ENCODE data around the gene TBL1Y. TPM values are rescaled to one million over a fixed set of nuclear protein-coding genes. Genes with fewer than 3 reads are reported as not detected.

The TBL1Y gene
- total RNA-seq, 1 donor from 2014 or later = 0.16 TPM

DNA sequence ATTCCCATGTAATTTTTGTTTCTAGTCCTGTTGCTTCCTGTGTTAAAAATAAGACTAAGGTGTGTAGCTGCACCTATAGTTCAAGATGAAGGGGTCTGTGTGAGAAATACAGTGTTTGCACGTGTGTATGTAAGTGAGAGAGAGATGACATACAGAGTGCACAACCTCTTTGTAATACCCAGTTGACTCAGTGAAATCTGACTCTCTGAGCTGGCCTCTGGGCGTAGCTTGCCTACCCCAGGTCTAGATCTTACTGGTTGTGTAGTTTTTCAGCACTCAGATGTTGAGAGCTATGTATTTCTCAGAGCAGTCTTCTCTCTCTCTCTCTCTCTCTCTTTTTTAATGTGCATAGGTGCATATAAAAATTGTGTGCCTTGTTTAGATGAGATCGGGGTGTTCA, 56.0 kb downstream of the TBL1Y start:
- DNase-seq (ENCODE audit: missing footprints) (no peak), ATAC-seq (no peak)
- intact Hi-C loops (cut with DNase I) = no loop called here

DNA sequence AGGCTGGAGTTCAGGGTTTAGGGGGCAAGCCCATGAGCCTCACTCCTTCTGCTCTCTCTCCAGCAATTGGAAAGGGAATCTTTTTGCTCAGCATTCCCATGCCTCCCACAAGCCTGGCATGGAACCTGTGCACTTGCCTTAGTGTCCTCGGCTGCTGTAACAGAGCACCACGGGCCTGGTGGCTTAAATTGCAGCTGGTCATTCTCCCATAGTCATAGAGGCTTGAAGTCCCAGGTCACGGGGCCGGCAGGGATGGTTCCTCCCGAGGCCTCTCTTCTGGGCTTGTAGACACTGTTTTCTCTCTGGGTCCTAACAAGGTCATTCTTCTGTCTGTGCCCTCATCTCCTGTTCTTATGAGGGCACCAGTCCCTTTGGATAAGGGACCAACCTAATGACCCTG, 57.2 kb downstream of the TBL1Y start:
- no peak for ATAC-seq
- no peak for DNase-seq (ENCODE audit: missing footprints)
- intact Hi-C loops (cut with DNase I) = no loop called here

DNA sequence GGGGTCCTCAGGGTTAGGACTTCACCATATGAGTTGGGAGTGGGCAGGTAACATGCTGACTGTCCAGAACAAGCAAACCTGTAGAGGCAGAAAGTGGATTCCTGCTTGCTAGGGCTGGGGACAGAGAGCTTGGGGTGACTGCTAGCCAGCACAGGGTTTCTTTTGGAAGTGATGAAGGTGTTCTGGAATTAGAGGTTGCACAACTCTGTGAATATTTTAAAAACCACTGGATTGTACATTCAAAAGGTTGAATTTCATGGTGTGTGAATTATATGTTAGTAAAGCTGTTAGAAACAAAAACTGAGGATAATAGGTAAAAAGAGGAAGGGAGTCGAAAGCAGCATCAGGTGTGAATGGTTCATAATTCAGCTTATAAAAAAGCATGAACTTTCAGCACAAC, 57.7 kb downstream of the TBL1Y start:
- intact Hi-C loops (cut with DNase I) = no loop called here
- ATAC-seq = no peak
- DNase-seq (ENCODE audit: missing footprints) = no peak

GRCh38 chrY:6972271-6972887, 61.9 kb downstream of the TBL1Y start:
- intact Hi-C loops (cut with DNase I) = no loop called here
- ATAC-seq = no peak

DNA sequence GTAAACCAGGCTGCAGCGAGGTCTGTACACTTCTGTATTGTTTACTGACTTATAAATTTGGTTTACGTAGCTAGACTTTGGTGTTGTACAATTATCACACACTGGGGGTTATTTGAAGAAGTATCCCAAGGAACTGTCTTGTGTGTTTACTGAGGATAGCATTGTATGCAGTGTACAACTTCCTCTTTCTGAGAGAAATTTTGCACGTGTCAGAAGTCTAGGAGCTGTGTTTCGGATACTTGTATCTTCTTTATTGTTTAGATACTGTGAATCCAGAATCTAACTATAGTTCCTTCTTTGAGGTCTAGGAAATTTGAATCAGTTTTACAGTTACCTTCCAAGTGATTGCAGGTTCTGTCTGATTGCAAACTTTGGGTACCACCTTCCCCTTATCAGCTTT, 64.5 kb downstream of the TBL1Y start:
- no peak for ATAC-seq
- intact Hi-C loops (cut with DNase I) = no loop called here
- DNase-seq (ENCODE audit: missing footprints) = no peak

More at GRCh38 chrY:6972271-6972887, 61.9 kb downstream of the TBL1Y start:
- DNase-seq (ENCODE audit: missing footprints) = no peak

DNA sequence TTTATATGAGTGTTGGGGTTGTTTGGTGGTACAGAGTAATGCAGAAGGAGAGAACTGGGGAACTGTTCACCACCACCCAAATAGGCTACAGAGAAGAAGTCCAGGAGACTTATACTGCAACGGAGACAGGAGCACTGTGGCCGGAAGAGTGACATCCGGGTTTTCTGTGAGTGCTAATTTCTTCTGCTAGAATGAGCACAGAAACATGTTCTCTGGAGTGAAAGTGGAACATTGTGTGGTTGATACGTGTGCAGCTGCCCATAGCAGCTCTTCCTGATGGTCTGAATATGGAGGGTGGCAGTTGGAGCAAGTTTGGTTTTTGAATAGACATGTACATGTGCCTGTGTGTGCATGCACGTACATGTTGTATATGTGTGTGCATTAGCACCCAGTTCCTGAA, 67.3 kb downstream of the TBL1Y start:
- DNase-seq (ENCODE audit: missing footprints) (no peak), ATAC-seq (no peak)
- intact Hi-C loops (cut with DNase I) = no loop called here

DNA sequence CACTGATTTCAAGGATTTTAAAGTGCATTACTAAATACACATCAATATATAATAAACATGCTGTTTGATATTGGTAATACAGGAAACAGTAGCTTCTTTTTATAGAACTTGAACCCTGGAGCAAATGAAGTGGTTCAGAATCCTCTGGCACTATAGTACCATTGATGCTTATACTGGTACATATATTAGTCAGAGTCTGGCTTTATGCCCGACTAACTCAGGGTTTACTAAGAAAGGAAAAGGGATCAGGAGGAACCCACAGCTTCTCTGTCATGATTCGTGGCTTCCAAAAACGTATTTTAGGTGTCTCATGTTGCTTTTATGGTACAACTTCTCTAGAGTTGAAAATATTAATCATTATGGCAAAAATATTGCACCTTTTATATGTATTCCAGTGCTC, 72.7 kb downstream of the TBL1Y start:
- ATAC-seq (no peak), DNase-seq (ENCODE audit: missing footprints) (no peak)
- intact Hi-C loops (cut with DNase I) = no loop called here

GRCh38 chrY:6987811-6988210, 77.3 kb downstream of the TBL1Y start:
- ATAC-seq (no peak), DNase-seq (ENCODE audit: missing footprints) (no peak)
- intact Hi-C loops (cut with DNase I) = no loop called here

DNA sequence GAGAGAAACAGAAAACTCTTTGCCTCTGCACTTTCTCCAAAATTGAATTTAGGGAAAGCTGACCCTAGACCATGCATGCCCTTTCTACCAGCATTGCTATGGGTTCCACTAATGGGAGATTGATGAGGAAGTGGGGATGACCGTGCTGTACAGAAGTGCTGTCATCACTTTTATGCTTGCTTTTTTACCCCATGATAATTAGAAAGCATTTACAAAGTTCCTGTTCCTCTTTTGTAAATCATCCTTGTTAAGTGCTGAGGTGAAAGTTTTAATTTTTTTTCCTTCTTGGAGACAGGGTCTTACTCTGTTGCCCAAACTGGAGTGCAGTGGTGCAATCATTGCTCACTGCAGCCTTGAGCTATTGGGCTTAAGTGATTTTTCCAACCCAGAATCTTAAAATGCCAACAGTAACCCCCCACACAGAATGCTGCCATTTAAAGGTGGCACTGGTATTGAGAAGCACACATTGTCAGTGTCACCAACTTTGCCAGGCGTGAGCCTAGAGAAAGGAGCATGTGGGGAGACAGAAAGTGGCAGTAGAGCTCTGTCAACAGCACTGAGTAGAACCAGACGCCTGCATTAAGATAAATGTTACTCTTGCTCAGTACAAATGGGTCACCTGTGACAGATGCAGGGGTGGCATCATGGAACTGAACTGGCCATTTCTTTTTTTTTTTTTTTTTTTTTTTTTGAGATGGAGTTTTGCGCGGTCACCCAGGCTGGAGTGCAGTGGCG, 79.6 kb downstream of the TBL1Y start:
- DNase-seq (ENCODE audit: missing footprints) = no peak
- intact Hi-C loops (cut with DNase I) = no loop called here

GRCh38 chrY:6992041-6992440, 81.5 kb downstream of the TBL1Y start:
- intact Hi-C loops (cut with DNase I) = no loop called here
- no peak for ATAC-seq

More for the DNA sequence above, 79.6 kb downstream of the TBL1Y start:
- peak; percentile 68 for ATAC-seq

GRCh38 chrY:6995987-6996386, 85.5 kb downstream of the TBL1Y start:
- DNase-seq (ENCODE audit: missing footprints) (no peak), ATAC-seq (no peak)
- intact Hi-C loops (cut with DNase I) = no loop called here

More at GRCh38 chrY:6992041-6992440, 81.5 kb downstream of the TBL1Y start:
- no peak for DNase-seq (ENCODE audit: missing footprints)

GRCh38 chrY:6997503-6998066, 87.1 kb downstream of the TBL1Y start:
- intact Hi-C loops (cut with DNase I) = no loop called here
- no peak for DNase-seq (ENCODE audit: missing footprints)

GRCh38 chrY:6999905-7000304, 89.4 kb downstream of the TBL1Y start:
- ATAC-seq (no peak), DNase-seq (ENCODE audit: missing footprints) (no peak)
- intact Hi-C loops (cut with DNase I) = no loop called here

More at GRCh38 chrY:6997503-6998066, 87.1 kb downstream of the TBL1Y start:
- no peak for ATAC-seq

GRCh38 chrY:7002581-7002980, 92.1 kb downstream of the TBL1Y start:
- DNase-seq (ENCODE audit: missing footprints) (no peak), ATAC-seq (no peak)
- intact Hi-C loops (cut with DNase I) = no loop called here

DNA sequence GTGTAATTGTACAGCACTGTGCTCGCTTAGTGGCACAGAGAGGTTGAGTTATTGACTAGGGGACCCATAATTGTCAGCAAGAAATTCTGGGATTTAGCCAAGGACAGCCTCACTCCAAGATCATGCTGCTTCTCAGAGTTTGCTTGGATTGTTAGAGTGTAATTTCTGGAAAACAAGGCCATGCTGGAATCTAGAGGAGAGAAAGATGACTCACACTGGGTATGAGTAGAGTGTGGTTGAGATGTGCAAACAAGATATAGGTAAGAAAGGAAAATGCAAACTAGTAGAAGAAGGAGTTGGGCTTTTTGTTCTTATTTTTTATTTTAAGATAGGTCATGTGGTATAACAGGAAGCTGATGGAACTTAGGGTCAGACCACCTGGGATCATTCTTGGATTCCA, 97.4 kb downstream of the TBL1Y start:
- ATAC-seq (no peak), DNase-seq (ENCODE audit: missing footprints) (no peak)
- intact Hi-C loops (cut with DNase I) = no loop called here

- intact Hi-C loops (cut with DNase I) = no loop called here
- DNase-seq (ENCODE audit: missing footprints) (no peak), ATAC-seq (no peak)
These were observed 98.3 kb downstream of the TBL1Y start for GRCh38 chrY:7008578-7009355.

DNA sequence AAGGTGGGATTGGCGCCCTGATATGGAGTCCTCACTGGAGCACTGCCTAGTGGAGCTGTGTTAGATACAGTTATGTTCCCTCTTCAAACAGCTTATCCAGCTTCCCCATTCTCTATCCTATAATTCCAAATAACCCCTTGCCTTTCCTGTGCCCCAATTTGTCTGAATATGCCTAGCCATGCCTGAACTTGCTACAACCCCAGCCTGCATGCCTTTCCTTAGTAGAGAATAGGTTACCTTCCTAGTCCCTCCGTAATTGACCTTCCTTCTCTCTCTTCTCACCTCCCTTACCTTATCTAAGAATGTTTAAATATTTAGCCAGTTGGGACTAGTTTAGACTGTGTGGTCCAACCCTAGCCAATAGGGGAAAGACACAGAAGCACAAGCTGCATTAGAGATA, 102.6 kb downstream of the TBL1Y start:
- no peak for ATAC-seq
- intact Hi-C loops (cut with DNase I) = no loop called here
- no peak for DNase-seq (ENCODE audit: missing footprints)

DNA sequence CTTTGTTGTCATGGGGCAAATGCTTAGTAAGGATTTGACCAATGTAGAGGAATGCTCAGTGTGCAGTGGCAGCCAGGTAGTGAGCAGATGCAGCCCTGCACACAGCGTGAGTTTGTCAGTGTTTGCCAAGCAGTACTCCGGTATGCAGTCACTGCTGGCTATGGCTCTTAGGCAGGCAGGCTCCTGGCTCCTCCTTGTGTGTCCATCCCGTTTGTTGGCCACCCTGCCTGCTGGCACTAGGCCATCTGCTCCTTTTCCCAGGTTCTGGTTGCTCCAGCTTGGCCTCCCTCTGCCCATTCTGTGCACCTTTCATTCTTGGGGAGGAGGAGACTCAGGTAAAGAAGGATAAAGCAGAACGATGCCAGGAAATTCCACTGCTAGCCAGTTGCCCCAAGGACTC, 106.0 kb downstream of the TBL1Y start:
- DNase-seq (ENCODE audit: missing footprints) (no peak), ATAC-seq (no peak)
- intact Hi-C loops (cut with DNase I) = no loop called here

GRCh38 chrY:7017244-7018080, 107.0 kb downstream of the TBL1Y start:
- intact Hi-C loops (cut with DNase I) = no loop called here
- ATAC-seq (no peak), DNase-seq (ENCODE audit: missing footprints) (no peak)

All from Right ventricle myocardium inferior (tissue), 1 donor.